ENCODE results near the gene RNF138.
"Not testable (repeated sequence)": the region's sequence is repeated elsewhere in the genome, so short reads cannot be mapped to it uniquely, and the experiment has no call there.

RNF138 gene

DNA sequence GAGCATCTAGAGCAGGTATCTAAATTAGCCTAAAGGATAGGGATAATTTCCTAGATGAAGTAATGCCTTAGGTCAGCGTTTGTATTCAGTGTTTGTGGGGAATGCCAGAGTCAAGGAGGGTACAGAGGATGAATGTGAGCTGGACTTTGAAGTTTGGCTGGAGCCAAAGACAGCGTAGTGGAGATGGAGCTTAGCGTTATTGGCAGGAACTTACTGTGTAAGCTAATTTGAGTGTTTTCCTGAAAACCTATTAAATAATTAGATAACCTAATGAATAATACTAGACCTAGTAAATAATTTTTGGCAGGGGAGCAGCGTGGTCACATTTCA is 4.2 kb downstream of the RNF138 start:
- no peak for DNase-seq

DNA sequence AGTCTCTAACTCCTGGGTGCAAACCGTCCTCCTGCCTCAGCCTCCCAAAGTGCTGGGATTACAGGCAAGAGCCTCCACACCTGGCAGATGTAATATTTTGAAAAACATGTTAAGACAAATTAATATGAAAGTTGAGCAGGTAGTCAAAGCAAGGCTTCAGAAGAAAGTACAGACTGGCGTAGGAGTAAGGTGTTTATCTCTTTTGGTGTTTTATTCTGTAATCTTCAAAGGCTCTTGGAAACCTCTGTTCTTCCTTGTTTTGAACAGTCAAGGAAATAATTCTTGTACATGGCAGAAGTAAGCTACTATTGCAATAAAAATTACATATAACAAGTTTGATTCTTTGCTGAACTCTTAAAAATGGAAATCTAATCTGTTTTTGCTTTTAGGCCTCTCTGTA is 5.3 kb downstream of the RNF138 start:
- DNase-seq: no peak

DNA sequence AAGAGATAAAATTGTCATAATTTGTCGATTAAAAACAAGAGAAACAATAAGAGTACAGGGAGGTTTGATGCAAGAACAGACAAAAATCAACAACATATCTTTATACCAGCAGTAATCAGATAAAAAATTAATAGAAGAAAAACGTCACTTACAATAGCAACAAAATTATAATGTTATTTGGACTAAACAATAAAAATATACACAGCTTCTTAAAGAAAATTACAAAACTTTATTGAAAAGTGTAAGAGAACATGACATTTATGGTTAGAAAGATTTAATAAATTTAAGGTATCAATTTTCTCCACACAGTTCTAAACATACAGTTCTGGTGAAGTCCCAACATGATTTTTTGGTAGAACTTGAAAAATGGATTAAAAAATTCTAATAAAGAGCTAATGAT is 12.8 kb downstream of the RNF138 start:
- DNase-seq: no peak

DNA sequence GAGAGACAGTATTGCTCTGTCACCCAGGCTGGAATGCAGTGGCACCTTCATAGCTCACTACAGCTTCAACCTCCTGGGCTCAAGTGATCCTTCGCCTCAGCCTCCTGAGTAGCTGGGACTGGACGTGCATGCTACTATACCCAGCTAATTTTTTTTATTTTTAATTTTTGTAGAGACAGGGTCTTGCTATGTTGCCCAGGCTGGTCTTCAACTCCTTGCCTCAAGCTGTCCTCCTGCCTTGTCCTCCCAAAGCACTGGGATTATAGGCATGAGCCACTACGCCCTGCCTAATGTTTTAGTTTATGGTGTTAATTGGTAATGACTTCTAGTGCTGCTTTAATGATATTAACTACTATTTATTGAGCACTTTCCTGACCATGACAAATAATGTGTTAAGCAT is 18.3 kb downstream of the RNF138 start:
- no peak for DNase-seq

DNA sequence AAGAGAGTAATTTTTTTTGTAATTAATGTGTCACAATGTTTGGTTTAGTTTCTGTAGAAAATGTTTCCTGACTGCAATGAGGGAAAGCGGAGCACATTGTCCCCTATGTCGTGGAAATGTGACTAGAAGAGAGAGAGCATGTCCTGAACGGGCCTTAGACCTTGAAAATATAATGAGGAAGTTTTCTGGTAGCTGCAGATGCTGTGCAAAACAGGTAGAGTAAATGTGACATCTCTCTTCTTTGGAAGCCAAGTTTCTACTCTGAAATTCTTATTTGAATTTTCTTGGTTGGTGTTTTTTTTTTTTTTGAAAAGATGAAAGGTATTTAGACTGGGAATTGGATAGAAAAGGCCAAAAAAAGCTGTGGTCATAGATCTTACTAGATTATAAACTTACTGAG is 20.0 kb downstream of the RNF138 start:
- DNase-seq: no peak

DNA sequence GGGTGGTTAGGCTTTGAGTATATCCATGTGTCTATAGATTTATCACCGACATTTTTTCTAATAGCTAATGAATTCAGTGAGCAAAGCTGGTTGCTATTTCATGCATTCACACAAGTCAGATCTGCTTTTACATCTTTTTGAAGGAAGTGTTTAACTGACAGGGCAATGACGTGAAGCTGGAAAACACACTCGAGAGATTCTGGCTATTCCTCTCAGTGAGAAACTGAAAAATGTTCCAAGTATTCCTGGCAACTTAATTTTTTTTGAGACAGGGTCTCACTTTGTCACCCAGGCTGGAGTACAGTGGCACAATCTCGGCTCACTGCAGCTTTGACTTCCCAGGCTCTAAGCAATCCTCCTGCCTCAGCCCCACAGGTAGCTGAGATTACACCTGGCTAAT is 21.2 kb downstream of the RNF138 start:
- no peak for DNase-seq

DNA sequence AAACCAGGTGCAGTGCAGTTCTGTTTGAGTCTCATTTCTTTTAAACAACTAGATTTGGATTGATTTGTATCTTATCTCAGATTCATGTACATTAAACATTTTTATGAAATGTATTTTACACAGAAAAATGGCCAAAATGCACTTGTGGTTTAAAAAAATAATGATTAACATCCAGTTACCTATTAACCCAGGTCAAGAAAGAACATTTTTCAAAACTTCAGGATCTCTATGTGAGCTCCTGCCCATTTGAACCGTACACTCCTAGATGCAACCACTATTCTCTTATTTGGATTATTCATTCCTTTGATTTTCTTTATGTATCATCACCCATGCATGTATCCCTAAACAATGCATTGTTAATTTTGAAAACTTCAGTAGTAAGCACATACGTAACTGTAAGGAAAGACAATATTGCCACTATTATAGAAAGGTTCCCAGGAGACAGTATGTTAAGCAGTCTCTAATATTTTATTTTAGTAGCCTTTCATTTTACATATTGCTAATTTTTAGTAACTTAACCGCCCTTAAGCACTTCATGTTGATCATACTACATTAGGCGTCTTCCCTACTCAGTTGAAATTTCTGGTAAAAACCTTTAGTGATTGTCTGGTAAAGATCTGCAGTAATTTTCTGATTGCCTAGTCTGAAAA is 22.7 kb downstream of the RNF138 start:
- DNase-seq: no peak

DNA sequence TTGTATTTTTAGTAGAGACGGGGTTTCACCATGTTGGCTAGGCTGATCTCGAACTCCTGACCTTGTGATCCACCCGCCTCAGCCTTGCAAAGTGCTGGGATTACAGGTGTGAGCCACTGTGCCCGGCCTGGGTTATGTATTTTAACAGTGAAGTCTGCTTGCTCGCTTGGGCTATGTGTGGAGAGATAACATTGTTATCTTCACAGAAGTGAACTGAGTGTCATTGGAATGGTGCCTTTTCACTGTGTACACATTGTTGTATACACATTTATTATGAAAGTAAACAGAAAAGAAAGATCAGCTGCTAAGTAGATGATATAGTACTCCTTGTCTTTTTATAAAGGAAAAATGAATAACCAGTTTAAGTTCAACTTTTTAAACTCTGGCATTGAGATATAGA is 30.4 kb downstream of the RNF138 start:
- no peak for DNase-seq

DNA sequence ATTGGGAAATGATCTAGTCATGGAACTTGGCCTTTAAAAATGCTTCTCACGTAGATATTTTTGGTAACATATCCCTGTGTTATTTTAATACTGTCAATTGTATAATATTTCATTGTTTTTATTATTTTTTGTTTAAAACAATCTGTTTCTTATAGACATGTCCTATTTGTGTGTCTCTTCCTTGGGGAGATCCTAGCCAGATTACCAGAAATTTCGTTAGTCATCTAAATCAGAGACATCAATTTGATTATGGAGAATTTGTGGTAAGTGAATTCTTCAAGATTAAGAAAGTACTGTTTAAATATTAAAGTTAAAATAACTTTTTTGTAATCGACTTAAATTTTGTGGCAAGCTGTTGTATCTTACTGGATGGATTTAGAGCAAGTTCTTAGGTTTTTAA is 34.9 kb downstream of the RNF138 start:
- DNase-seq: no peak

DNA sequence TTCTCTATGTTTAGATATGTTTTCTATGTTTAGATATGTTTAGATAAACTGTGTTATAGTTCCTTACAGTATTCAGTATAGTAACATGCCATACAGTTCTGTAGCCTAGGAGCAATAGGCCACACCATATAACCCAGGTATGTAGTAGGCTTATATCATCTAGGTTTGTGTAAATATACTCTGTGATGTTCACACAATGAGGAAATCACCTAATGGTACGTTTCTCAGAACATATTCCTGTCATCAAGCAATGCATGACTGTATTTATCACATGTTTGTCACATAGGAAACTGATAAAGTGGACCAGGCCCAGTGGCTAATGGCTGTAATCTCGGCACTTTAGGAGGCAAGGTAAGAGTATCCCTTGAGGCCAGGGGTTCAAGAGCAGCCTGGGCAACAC is 44.0 kb downstream of the RNF138 start:
- DNase-seq: no peak

DNA sequence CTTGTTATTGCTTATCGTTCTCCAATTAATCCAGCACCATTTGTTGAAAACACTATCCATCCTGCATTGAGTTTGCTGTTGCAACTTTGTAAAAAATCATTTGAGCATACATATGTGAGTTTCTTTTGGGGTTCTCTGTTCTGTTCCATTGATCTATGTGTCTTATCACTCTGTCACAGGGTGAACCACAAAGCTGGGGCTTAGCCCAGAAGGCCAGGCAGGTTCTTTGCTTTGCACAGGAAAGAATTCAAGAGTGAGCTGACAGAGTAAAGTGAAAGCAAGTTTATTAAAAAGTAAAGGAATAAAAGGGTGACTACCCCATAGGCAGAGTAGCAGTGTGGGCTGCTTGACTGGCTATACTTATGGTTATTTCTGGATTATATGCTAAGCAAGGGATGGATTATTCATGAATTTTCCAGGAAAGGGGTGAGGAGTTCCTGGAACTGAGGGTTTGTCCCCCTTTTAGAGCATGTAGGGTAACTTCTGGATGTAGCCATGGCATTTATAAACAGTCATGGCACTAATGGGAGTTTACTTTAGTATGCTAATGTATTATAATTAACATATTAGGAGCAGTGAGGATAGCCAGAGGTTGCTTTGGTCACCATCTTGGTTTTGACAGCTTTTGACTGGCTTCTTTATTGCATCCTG is 46.8 kb downstream of the RNF138 start:
- no peak for DNase-seq

DNA sequence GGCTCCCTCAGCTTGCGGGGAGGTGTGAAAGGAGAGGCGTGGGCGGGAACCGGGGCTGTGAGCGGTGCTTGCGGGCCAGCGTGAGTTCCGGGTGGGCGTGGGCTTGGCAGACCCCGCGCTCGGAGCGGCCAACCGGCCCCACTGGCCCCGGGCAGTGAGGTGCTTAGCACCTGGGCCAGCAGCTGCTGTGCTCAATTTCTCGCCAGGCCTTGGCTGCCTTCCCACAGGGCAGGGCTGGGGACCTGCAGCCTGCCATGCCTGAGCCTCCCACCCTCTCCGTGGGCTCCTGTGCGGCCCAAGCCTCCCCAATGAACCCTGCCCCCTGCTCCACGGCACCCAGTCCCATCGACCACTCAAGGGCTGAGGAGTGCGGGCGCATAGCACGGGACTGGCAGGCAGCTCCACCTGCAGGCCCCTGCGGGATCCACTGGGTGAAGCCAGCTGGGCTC is 48.2 kb downstream of the RNF138 start:
- DNase-seq: no peak

DNA sequence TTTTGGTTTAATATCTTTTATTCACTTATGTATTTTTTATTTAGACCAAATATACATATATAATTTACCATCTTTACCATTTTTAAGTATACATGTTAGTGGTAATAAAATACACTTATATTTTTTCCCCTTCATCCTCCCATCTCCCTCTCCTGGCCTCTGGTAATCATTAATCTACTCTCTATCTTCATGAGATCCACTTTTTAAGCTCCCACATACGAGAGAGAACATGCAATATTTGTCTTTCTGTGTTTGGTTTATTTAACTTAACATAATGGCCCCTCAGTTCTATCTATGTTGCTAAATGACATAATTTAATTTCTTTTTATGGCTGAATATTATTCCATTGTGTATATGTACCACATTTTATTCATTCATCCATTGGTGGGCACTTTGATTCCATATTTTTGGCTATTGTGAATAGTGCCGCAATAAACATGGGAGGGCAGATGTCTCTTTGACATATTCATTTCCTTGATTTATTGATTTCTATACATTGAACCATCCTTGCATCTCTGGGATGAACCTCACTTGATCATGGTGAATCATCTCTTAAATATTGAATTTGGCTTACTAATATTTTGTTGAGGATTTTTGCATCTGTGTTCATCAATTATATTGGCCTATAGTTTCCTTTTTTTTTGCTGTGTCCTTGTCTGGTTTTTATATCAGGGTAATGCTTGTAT is 56.7 kb downstream of the RNF138 start:
- no peak for DNase-seq

DNA sequence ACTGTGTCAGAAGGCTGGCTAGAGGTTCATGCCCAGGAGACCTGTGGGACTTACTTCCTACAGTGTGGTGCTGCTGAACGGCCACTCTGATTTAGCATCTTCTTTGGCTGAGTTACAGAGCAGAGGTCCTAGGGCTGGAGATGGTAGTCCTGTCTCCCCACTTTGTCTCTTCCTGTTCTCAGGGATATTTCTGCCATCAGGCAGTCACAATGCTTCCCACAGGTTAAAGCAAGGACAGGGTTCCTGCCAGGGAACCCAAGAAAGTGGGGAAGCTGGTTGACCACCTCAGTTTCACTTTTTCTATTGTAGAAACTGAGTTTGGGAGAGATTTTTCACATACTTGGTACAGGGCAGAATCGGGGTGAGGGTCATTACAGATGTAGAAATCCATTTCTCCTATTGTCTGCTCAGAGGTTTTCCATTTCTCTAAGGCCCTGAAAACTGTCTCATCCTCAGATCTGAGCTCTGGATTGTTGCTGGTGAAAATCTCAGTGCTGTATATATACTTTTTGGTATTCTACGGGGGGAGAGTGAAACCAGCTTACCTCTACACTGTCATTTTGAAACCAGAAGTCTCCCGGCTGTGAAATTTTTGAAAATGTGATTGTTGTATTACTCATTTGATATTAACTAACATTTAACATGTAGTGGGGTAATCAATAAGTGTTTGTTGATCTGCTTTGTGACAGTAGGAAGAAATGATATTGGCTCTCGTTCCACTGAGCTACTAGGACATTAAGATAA is 61.2 kb downstream of the RNF138 start:
- DNase-seq: no peak

DNA sequence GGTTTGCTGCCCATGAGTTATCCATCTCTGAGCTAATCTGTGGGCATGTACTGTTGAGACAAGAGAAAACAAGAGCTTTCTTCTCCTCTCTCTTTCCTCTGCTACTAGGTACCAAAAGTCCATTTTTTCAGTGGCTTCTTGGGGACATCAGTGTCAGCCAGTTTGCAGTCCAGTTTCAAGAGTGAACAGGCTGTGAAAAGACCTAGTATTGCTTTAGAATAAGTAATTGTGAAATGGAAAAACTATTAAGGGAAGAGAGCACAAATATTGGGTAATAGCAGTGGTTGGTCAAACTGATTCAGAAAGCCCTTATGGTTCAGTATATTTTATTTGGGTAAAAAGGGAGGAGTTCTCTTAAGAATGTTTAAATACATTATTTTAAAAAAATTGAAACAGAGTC is 65.2 kb downstream of the RNF138 start:
- peak; percentile 7 for DNase-seq

DNA sequence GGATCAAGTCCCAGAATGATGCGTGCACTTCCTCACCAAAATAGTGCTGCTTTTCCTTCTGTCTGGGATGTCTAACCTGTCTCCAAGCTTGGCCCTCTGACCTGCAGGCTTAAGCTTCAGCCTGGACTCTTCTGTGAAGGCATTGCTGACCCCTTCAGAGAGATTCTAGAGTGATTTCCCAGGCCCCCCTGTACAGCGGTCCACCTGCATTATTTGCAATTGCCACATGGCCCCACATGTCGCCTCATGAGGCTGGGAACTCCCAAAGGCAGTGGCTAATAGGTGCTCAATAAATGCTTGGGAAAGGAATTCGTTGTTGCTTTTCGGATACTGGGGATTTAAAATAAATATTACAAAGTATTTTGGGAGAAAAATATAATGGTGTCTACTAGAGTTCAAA is 65.9 kb downstream of the RNF138 start:
- DNase-seq: no peak

DNA sequence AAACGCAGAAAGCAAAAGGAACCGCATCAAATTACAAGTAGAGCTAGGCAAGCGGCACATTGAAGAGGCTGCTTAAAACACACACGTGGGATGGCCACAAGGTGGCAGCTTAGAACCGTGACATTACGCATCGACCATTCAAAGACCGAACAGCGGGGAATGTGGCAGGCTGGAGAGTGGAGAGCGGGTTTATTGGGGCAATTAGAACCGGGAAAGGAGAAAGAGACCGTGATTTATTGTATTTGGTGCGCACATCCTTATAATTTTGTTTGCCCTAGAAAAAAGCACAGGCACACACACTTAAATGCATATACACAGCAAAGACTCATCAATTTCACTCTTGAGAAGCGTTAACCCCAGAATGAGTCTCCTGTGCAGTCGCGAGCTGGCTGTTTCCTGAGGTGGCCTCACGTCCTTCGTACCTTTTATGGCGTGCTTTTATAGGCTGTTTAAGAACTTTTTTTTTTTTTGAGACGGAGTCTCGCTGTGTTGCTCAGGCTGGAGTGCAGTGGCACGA is 66.5 kb downstream of the RNF138 start:
- DNase-seq: peak; percentile 84

DNA sequence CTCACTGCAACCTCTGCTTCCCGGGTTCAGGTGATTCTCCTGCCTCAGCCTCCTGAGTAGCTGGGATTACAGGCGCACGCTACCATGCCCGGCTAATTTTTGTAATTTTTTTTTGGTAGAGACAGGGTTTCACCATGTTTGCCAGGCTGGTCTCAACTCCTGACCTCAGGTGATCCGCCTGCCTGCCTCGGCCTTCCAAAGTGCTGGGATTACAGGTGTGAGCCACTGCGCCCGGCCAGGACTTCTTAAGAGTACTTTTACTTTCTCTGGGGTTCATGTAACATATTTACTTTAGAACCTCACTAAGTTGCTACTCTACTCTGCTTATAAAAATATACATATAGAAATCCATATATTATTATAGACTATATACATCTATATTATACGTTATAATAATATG is 67.0 kb downstream of the RNF138 start:
- DNase-seq: not testable (repeated sequence)

DNA sequence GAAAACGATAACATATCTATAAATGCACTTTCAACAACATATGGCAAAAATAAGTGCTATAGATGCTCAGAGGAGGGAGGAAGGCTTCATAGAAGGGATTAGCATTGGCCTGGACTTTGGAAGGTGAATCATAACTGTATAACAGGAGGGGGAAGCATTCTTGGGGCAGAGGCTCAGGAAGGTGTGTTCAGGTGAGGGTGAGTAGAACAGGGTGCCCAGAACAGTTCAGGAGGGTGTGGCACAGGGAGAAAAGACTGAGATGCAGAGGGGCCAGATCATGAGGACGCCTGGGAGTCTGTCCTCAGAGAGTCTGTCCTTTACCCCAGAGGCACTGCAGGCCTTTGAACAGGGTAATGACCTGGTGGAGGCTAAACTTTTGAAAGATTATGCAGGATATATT is 68.9 kb downstream of the RNF138 start:
- DNase-seq: no peak

DNA sequence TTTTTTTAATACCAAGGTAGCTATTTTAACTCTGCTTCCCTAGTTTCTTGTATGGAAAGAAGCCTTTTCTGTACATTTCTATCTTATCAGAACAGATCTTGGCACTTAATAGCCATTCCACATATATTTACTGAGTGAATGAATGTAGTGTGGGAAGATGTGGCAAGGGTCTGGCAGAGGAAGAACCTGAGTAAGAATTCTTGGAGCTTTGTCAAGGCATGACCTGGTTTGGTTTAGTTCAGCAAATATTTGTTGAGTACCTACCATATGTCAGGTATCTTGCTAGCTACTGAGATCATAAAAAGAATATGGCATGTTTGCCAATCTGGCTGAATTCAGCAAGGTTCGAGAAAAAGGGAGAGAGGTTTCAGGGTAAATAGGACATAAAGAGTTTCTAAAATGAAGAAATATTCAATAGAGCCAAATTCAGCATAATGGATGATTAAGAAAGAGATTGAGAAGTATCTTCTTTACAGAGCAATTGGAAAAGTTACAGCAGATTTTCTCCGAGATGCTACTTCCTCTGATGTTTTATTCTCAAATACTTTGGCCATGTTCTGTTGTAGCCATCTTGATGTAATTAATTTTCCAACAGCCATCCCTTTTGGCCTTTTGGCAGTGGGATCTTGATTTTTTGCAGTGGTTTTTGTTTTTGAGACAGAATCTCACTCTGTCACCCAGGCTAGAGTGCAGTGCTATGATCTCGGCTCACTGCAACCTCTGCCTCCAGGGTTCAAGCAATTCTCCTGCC is 76.5 kb downstream of the RNF138 start:
- DNase-seq: no peak

DNA sequence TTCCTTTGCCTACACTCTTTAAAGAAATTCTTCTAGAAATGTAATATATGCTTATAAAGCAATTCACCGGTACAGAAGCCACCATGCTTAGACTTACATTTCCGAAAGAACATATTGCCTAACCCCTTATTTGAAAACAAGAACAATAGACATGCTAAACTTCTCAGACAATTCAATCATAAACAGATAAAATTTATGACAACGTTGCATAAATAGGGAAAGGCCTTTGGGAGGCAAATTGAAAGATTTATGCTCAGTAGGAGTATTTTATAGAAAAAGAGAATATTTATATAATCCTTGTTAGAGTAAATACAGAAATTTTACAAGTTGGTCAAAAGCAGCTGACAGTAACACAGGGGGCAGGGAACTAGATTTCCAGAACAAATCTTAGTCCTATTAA is 82.0 kb downstream of the RNF138 start:
- no peak for DNase-seq

DNA sequence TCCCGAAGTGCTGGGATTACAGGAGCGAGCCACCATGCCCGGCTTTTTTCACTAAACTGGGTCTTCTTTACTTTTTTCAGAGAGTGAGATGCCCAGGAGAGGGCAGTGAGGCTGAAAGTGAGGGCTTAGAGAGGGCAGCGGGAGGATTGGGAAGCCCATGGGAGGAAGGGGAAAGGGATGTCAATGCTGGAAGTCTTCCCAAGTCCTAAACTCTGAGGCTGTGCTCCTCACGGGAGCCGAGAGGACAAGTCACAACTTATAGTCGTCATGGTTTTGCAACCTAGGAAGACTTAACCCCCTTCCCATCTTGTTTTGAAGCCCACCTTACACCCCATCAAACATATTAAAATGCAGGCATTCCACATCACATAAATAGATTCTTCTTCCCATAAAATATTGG is 83.0 kb downstream of the RNF138 start:
- no peak for DNase-seq

DNA sequence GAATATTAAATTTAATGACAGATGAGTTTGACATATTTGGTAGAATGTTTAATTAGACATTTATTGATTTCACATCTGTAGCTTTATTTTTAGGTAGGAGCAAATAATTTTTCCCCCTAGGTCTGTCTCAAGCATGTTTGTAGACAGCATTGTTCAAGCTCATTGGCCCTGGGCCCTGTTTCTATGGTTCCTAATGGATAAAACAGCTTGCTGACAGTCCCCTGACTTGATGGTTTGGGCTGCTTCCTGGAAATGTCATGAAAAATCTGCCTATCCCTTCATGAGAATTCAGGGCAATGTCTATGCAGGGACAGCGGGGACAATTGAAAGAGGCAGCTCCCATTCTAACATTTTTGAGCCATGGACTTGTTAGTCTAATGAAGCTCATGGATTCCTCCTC is 83.6 kb downstream of the RNF138 start:
- DNase-seq: no peak

All from suppressor macrophage treated with lipopolysaccharide for 4 hours (primary cell).